ENCODE measurements around the gene RNF111.

DNA sequence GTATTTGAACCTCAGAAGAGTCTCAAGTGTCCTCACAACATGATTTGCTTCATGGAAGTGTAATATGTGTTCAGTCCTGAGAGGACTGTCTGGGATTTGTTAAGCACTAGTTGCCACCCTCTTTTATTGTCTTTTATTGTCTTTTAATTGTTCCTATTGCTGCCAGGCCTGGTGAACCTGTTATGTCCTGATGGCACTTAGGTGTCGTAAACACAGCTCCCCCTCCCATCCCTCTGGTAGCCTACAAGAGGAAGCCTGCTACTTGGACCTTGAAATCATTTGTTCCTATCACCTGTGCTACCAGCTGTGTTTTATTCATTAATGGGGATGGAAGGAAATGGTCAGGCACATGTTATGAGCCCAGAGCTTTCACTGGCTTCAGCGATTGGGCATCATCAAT lies 136.8 kb downstream of the RNF111 start:
- TF ChIP-seq BHLHE40 (IDR thresholded peaks at IDR 0.05; ENCODE audit: low read depth, low read length) = no peak
- TF ChIP-seq HMGXB4 (CRISPR knock-in tag; IDR thresholded peaks at IDR 0.05; ENCODE audit: borderline replicate concordance) = no peak
- TF ChIP-seq, protein P1, sequence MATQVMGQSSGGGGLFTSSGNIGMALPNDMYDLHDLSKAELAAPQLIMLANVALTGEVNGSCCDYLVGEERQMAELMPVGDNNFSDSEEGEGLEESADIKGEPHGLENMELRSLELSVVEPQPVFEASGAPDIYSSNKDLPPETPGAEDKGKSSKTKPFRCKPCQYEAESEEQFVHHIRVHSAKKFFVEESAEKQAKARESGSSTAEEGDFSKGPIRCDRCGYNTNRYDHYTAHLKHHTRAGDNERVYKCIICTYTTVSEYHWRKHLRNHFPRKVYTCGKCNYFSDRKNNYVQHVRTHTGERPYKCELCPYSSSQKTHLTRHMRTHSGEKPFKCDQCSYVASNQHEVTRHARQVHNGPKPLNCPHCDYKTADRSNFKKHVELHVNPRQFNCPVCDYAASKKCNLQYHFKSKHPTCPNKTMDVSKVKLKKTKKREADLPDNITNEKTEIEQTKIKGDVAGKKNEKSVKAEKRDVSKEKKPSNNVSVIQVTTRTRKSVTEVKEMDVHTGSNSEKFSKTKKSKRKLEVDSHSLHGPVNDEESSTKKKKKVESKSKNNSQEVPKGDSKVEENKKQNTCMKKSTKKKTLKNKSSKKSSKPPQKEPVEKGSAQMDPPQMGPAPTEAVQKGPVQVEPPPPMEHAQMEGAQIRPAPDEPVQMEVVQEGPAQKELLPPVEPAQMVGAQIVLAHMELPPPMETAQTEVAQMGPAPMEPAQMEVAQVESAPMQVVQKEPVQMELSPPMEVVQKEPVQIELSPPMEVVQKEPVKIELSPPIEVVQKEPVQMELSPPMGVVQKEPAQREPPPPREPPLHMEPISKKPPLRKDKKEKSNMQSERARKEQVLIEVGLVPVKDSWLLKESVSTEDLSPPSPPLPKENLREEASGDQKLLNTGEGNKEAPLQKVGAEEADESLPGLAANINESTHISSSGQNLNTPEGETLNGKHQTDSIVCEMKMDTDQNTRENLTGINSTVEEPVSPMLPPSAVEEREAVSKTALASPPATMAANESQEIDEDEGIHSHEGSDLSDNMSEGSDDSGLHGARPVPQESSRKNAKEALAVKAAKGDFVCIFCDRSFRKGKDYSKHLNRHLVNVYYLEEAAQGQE (IDR thresholded peaks at IDR 0.05) = no peak
- TF ChIP-seq KDM1A (IDR thresholded peaks at IDR 0.05; ENCODE audit: low read depth) = no peak
- TF ChIP-seq, protein P2, sequence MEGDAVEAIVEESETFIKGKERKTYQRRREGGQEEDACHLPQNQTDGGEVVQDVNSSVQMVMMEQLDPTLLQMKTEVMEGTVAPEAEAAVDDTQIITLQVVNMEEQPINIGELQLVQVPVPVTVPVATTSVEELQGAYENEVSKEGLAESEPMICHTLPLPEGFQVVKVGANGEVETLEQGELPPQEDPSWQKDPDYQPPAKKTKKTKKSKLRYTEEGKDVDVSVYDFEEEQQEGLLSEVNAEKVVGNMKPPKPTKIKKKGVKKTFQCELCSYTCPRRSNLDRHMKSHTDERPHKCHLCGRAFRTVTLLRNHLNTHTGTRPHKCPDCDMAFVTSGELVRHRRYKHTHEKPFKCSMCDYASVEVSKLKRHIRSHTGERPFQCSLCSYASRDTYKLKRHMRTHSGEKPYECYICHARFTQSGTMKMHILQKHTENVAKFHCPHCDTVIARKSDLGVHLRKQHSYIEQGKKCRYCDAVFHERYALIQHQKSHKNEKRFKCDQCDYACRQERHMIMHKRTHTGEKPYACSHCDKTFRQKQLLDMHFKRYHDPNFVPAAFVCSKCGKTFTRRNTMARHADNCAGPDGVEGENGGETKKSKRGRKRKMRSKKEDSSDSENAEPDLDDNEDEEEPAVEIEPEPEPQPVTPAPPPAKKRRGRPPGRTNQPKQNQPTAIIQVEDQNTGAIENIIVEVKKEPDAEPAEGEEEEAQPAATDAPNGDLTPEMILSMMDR (IDR thresholded peaks at IDR 0.05) = no peak
- TF ChIP-seq POLR2A (IDR thresholded peaks at IDR 0.05; ENCODE audit: low read length) = no peak
- TF ChIP-seq, protein P3, sequence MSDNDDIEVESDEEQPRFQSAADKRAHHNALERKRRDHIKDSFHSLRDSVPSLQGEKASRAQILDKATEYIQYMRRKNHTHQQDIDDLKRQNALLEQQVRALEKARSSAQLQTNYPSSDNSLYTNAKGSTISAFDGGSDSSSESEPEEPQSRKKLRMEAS (IDR thresholded peaks at IDR 0.05) = no peak
